Esophagus squamous epithelium (tissue), 4 donors: ENCODE measurements around the gene BRK1.

Source experiments
- POLR2A ChIP-seq, 4 donors: fragments of 450-650 bp; IDR thresholded peaks; one replicate each; pipeline ENCODE4 v1.6.1; 2017; ENCODE audit warnings: antibody characterized with exemption in 4 of 4, mild to moderate bottlenecking in 4 of 4, moderate library complexity in 3 of 4
- TF ChIP-seq, protein P1 (sequence below), 6 experiments: fragments of 450-650 bp in 4 of 6; fragments of 200-600 bp in 2 of 6; sonication (generic) in 2 of 6; IDR thresholded peaks; one replicate each; pipeline ENCODE4 v1.5.1; 2016 to 2019; ENCODE audit warnings: antibody characterized with exemption in 6 of 6, mild to moderate bottlenecking in 4 of 6, moderate library complexity in 4 of 6

- TF ChIP-seq, protein P1, sequence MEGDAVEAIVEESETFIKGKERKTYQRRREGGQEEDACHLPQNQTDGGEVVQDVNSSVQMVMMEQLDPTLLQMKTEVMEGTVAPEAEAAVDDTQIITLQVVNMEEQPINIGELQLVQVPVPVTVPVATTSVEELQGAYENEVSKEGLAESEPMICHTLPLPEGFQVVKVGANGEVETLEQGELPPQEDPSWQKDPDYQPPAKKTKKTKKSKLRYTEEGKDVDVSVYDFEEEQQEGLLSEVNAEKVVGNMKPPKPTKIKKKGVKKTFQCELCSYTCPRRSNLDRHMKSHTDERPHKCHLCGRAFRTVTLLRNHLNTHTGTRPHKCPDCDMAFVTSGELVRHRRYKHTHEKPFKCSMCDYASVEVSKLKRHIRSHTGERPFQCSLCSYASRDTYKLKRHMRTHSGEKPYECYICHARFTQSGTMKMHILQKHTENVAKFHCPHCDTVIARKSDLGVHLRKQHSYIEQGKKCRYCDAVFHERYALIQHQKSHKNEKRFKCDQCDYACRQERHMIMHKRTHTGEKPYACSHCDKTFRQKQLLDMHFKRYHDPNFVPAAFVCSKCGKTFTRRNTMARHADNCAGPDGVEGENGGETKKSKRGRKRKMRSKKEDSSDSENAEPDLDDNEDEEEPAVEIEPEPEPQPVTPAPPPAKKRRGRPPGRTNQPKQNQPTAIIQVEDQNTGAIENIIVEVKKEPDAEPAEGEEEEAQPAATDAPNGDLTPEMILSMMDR (IDR thresholded peaks at IDR 0.05) = no peak
- TF ChIP-seq POLR2A (IDR thresholded peaks at IDR 0.05) = no peak
Measured at GRCh38 chr3:10160925-10161324, 45.5 kb downstream of the BRK1 start.
